Measurements from ENCODE around the gene WHRN. TPM values are rescaled to one million over a fixed set of nuclear protein-coding genes. Genes with fewer than 3 reads are reported as not detected.

Gene WHRN
- total RNA-seq, 1 experiment from 2014 or later, result 0.61 TPM

- DNase-seq (ENCODE audit: low spot score), result no peak
Measured at GRCh38 chr9:114472765-114473446, 32.4 kb downstream of the WHRN start.

GRCh38 chr9:114471157-114471556 is 34.1 kb downstream of the WHRN start:
- no peak for DNase-seq (ENCODE audit: low spot score)

GRCh38 chr9:114470581-114470980 is 34.7 kb downstream of the WHRN start:
- no peak for DNase-seq (ENCODE audit: low spot score)

- DNase-seq (ENCODE audit: low spot score), result no peak
Measured at GRCh38 chr9:114470121-114470520, 35.2 kb downstream of the WHRN start.

- no peak for DNase-seq (ENCODE audit: low spot score)
Measured at GRCh38 chr9:114469091-114469853, 36.0 kb downstream of the WHRN start.

GRCh38 chr9:114467910-114468309 is 37.4 kb downstream of the WHRN start:
- no peak for DNase-seq (ENCODE audit: low spot score)

- no peak for DNase-seq (ENCODE audit: low spot score)
Measured at GRCh38 chr9:114467226-114467750, 38.0 kb downstream of the WHRN start.

- DNase-seq (ENCODE audit: low spot score), result no peak
Measured at GRCh38 chr9:114465906-114466900, 39.1 kb downstream of the WHRN start.

GRCh38 chr9:114465417-114465816 is 39.9 kb downstream of the WHRN start:
- DNase-seq (ENCODE audit: low spot score), result no peak

GRCh38 chr9:114464281-114465051 is 40.8 kb downstream of the WHRN start:
- no peak for DNase-seq (ENCODE audit: low spot score)

- no peak for DNase-seq (ENCODE audit: low spot score)
Measured at GRCh38 chr9:114462791-114463190, 42.5 kb downstream of the WHRN start.

- no peak for DNase-seq (ENCODE audit: low spot score)
Measured at GRCh38 chr9:114461468-114461867, 43.8 kb downstream of the WHRN start.

GRCh38 chr9:114460513-114461199 is 44.6 kb downstream of the WHRN start:
- no peak for DNase-seq (ENCODE audit: low spot score)

- DNase-seq (ENCODE audit: low spot score), result no peak
Measured at GRCh38 chr9:114459464-114459863, 45.8 kb downstream of the WHRN start.

GRCh38 chr9:114456929-114457328 is 48.3 kb downstream of the WHRN start:
- DNase-seq (ENCODE audit: low spot score), result no peak

- no peak for DNase-seq (ENCODE audit: low spot score)
Measured at GRCh38 chr9:114454652-114455051, 50.6 kb downstream of the WHRN start.

- no peak for DNase-seq (ENCODE audit: low spot score)
Measured at GRCh38 chr9:114452219-114453165, 52.8 kb downstream of the WHRN start.

- no peak for DNase-seq (ENCODE audit: low spot score)
Measured at GRCh38 chr9:114451707-114452031, 53.6 kb downstream of the WHRN start.
